ENCODE data around the gene MYO1D.

Gene MYO1D

GRCh38 chr17:32485261-32486110 lies 391.4 kb downstream of the MYO1D start:
- H3K9me3 ChIP-seq (ENCODE audit: insufficient read depth, low read depth, low read length): no peaks in the 10 kb centered on the region
- peak overlapping the region; percentile 41; the same call in 1 of the 2 replicates for H3K4me3 ChIP-seq (ENCODE audit: low read length)
- H3K4me1 ChIP-seq (ENCODE audit: insufficient read depth, low read length): peaks cover 14% of the 10 kb centered on the region
- no peak overlapping the region for H3K27ac ChIP-seq (ENCODE audit: low read length)
- peak overlapping the region; percentile 79; the same call in 1 of the 2 replicates for H3K9ac ChIP-seq (ENCODE audit: low read depth, low read length)
- peaks cover 4% of the 10 kb centered on the region; the same call in 1 of the 2 replicates for H3K27me3 ChIP-seq (ENCODE audit: insufficient read depth, low read length)
- peaks cover 50% of the 10 kb centered on the region for H3K36me3 ChIP-seq (ENCODE audit: insufficient read depth, low read depth, low read length)

GRCh38 chr17:32484628-32485027 lies 392.3 kb downstream of the MYO1D start:
- H3K4me1 ChIP-seq (ENCODE audit: insufficient read depth, low read length): peaks cover 13% of the 10 kb centered on the region
- H3K9ac ChIP-seq (ENCODE audit: low read depth, low read length): no peak overlapping the region
- H3K9me3 ChIP-seq (ENCODE audit: insufficient read depth, low read depth, low read length): no peaks in the 10 kb centered on the region
- no peak overlapping the region for H3K4me3 ChIP-seq (ENCODE audit: low read length)
- peaks cover 4% of the 10 kb centered on the region; the same call in 1 of the 2 replicates for H3K27me3 ChIP-seq (ENCODE audit: insufficient read depth, low read length)
- no peak overlapping the region for H3K27ac ChIP-seq (ENCODE audit: low read length)
- peaks cover 50% of the 10 kb centered on the region for H3K36me3 ChIP-seq (ENCODE audit: insufficient read depth, low read depth, low read length)

DNA sequence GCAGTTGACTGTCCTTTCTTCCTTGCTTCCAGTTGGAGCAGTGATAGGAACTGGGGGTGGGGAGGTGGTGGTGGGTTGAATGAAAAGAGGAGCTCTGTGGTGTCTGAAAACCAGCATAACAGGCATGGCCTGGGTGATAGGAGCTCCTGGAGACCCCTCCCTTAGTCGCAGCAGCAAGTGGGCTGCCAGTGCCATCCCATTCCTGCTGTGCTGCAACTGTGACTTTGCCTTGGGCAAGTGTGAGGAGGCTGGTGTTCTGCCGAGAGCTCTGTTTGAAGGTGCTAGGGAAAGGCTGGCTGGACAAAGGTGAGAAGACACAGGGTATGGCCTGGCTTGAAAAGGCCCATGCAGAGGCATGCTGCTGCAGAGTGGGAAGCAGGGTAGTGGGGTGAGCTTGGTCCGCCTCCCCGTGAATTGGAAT lies 392.9 kb downstream of the MYO1D start:
- H3K9me3 ChIP-seq (ENCODE audit: insufficient read depth, low read depth, low read length): no peaks in the 10 kb centered on the region
- H3K27me3 ChIP-seq (ENCODE audit: insufficient read depth, low read length): peaks cover 4% of the 10 kb centered on the region; the same call in 1 of the 2 replicates
- peak overlapping the region; percentile 1 for H3K27ac ChIP-seq (ENCODE audit: low read length)
- peak overlapping the region; percentile 6; the same call in 1 of the 2 replicates for H3K9ac ChIP-seq (ENCODE audit: low read depth, low read length)
- peaks cover 50% of the 10 kb centered on the region for H3K36me3 ChIP-seq (ENCODE audit: insufficient read depth, low read depth, low read length)
- peaks cover 11% of the 10 kb centered on the region for H3K4me1 ChIP-seq (ENCODE audit: insufficient read depth, low read length)
- no peak overlapping the region for H3K4me3 ChIP-seq (ENCODE audit: low read length)

GRCh38 chr17:32483451-32484019 lies 393.4 kb downstream of the MYO1D start:
- Histone ChIP-seq H3K9ac (ENCODE audit: low read depth, low read length) (peak overlapping the region; percentile 6; the same call in 1 of the 2 replicates), H3K4me3 (ENCODE audit: low read length) (no peak overlapping the region), H3K27me3 (ENCODE audit: insufficient read depth, low read length) (peaks cover 4% of the 10 kb centered on the region; the same call in 1 of the 2 replicates), H3K27ac (ENCODE audit: low read length) (peak overlapping the region; percentile 1), H3K36me3 (ENCODE audit: insufficient read depth, low read depth, low read length) (peaks cover 50% of the 10 kb centered on the region), H3K9me3 (ENCODE audit: insufficient read depth, low read depth, low read length) (no peaks in the 10 kb centered on the region), H3K4me1 (ENCODE audit: insufficient read depth, low read length) (peaks cover 11% of the 10 kb centered on the region)

DNA sequence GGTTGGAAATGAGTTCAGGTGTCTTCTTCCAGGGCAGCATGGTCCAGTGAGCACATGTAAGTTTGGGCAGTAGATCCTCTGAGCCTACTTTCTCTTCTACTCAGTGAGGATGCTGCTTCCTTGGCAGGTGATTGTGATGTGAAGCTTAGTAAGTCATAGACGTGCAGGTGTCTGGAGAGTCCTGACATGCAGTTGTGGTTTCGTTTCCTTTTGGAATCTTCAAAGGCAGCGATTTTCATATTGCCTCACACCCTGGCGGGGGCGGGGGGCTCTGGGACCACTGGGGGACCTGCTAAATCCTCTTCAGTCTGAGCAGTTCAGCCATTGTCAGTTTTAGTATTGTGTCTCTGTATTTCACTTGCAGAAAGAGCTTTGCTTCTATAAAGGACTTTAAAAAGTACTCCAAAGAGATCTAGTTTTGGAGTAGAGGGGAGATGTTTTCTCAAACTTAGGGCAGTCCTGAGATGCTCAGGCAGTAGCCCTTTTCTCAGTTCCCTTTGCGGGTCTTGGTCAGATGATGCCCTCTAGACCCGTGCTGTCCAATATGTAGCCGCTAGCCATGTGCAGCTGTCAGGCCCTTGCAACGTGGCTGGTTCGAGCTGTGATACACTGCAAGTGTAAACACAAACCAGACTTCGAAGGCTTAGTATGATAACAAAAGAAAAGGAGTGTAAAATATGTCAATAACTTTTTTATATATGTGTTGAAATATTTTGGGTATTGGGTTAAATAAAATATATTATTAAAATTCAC lies 394.2 kb downstream of the MYO1D start:
- Histone ChIP-seq H3K4me3 (ENCODE audit: low read length) (no peak overlapping the region), H3K36me3 (ENCODE audit: insufficient read depth, low read depth, low read length) (peaks cover 51% of the 10 kb centered on the region), H3K27me3 (ENCODE audit: insufficient read depth, low read length) (peaks cover 4% of the 10 kb centered on the region; the same call in 1 of the 2 replicates), H3K27ac (ENCODE audit: low read length) (no peak overlapping the region), H3K9ac (ENCODE audit: low read depth, low read length) (no peak overlapping the region), H3K9me3 (ENCODE audit: insufficient read depth, low read depth, low read length) (no peaks in the 10 kb centered on the region), H3K4me1 (ENCODE audit: insufficient read depth, low read length) (peaks cover 17% of the 10 kb centered on the region)

- Histone ChIP-seq H3K27ac (ENCODE audit: low read length) (no peak overlapping the region), H3K4me1 (ENCODE audit: insufficient read depth, low read length) (peaks cover 17% of the 10 kb centered on the region), H3K9me3 (ENCODE audit: insufficient read depth, low read depth, low read length) (no peaks in the 10 kb centered on the region), H3K4me3 (ENCODE audit: low read length) (no peak overlapping the region), H3K36me3 (ENCODE audit: insufficient read depth, low read depth, low read length) (peaks cover 66% of the 10 kb centered on the region), H3K27me3 (ENCODE audit: insufficient read depth, low read length) (peaks cover 4% of the 10 kb centered on the region; the same call in 1 of the 2 replicates), H3K9ac (ENCODE audit: low read depth, low read length) (no peak overlapping the region)
Measured at GRCh38 chr17:32481193-32481592, 395.7 kb downstream of the MYO1D start.

- H3K9ac ChIP-seq (ENCODE audit: low read depth, low read length): no peak overlapping the region
- H3K4me3 ChIP-seq (ENCODE audit: low read length): no peak overlapping the region
- H3K27me3 ChIP-seq (ENCODE audit: insufficient read depth, low read length): no peaks in the 10 kb centered on the region
- H3K9me3 ChIP-seq (ENCODE audit: insufficient read depth, low read depth, low read length): no peaks in the 10 kb centered on the region
- H3K36me3 ChIP-seq (ENCODE audit: insufficient read depth, low read depth, low read length): peaks cover 87% of the 10 kb centered on the region
- no peak overlapping the region for H3K27ac ChIP-seq (ENCODE audit: low read length)
- H3K4me1 ChIP-seq (ENCODE audit: insufficient read depth, low read length): peaks cover 16% of the 10 kb centered on the region
Measured at GRCh38 chr17:32479074-32479617, 397.8 kb downstream of the MYO1D start.

DNA sequence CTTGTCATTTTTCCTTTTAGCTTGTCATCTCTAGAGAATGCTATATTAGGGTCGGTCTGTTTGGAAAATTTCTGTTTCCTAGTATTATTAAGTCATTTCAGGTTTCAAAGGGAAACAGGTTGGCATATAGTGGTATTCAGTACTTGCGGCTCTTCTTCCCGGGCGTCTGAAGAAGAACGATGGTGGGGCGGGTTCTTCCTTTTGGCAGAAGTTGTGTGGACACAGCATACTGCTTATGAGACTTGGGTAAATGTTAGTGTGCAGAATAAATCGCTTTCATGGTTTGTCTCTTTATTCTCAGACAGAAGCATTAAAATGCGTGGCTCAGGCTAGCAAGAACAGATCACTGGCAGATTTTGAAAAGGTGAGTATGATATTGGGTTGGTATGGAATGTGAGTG lies 399.7 kb downstream of the MYO1D start:
- Histone ChIP-seq H3K27ac (ENCODE audit: low read length) (no peak overlapping the region), H3K9ac (ENCODE audit: low read depth, low read length) (no peak overlapping the region)

GRCh38 chr17:32475258-32475657 lies 401.7 kb downstream of the MYO1D start:
- no peak overlapping the region for H3K27ac ChIP-seq (ENCODE audit: low read length)

More for the DNA sequence above, 399.7 kb downstream of the MYO1D start:
- Histone ChIP-seq H3K27me3 (ENCODE audit: insufficient read depth, low read length) (no peaks in the 10 kb centered on the region), H3K36me3 (ENCODE audit: insufficient read depth, low read depth, low read length) (peaks cover 99% of the 10 kb centered on the region), H3K4me1 (ENCODE audit: insufficient read depth, low read length) (peaks cover 6% of the 10 kb centered on the region; the same call in 1 of the 2 replicates), H3K9me3 (ENCODE audit: insufficient read depth, low read depth, low read length) (no peaks in the 10 kb centered on the region), H3K4me3 (ENCODE audit: low read length) (no peak overlapping the region)

GRCh38 chr17:32471652-32472051 lies 405.3 kb downstream of the MYO1D start:
- Histone ChIP-seq H3K4me1 (ENCODE audit: insufficient read depth, low read length) (no peaks in the 10 kb centered on the region), H3K4me3 (ENCODE audit: low read length) (no peak overlapping the region), H3K36me3 (ENCODE audit: insufficient read depth, low read depth, low read length) (peaks cover 97% of the 10 kb centered on the region), H3K9me3 (ENCODE audit: insufficient read depth, low read depth, low read length) (no peaks in the 10 kb centered on the region), H3K27ac (ENCODE audit: low read length) (no peak overlapping the region), H3K9ac (ENCODE audit: low read depth, low read length) (no peak overlapping the region), H3K27me3 (ENCODE audit: insufficient read depth, low read length) (no peaks in the 10 kb centered on the region)

More at GRCh38 chr17:32475258-32475657, 401.7 kb downstream of the MYO1D start:
- Histone ChIP-seq H3K9ac (ENCODE audit: low read depth, low read length) (no peak overlapping the region), H3K9me3 (ENCODE audit: insufficient read depth, low read depth, low read length) (no peaks in the 10 kb centered on the region), H3K27me3 (ENCODE audit: insufficient read depth, low read length) (no peaks in the 10 kb centered on the region), H3K4me1 (ENCODE audit: insufficient read depth, low read length) (peaks cover 6% of the 10 kb centered on the region; the same call in 1 of the 2 replicates), H3K36me3 (ENCODE audit: insufficient read depth, low read depth, low read length) (peaks cover 99% of the 10 kb centered on the region), H3K4me3 (ENCODE audit: low read length) (no peak overlapping the region)

Measured in iPS-20b (cell line).